ENCODE data around the gene LDLRAD4. TPM values are rescaled to one million over a fixed set of nuclear protein-coding genes. Genes with fewer than 3 reads are reported as not detected.
A peak's percentile ranks its signal among the peaks of the same experiment; 100 is the strongest.

LDLRAD4 gene
- total RNA-seq, 1 donor from 2014 or later = 18.4 TPM

- H3K9me3 ChIP-seq = no peaks in the 10 kb centered on the region
- H3K27me3 ChIP-seq = no peaks in the 10 kb centered on the region
- no peak overlapping the region for H3K27ac ChIP-seq
- H3K4me1 ChIP-seq = no peaks in the 10 kb centered on the region
- no peak for ATAC-seq
- intact Hi-C loops (cut with DNase I) = no loop called here
- no peak overlapping the region for H3K4me3 ChIP-seq
- no peak for TF ChIP-seq CTCF (IDR thresholded peaks at IDR 0.05)
- H3K36me3 ChIP-seq = no peaks in the 10 kb centered on the region
- no peak for DNase-seq
Measured at GRCh38 chr18:13425357-13426091, 207.0 kb downstream of the LDLRAD4 start.

GRCh38 chr18:13427354-13427753 lies 208.8 kb downstream of the LDLRAD4 start:
- H3K27ac ChIP-seq = no peak overlapping the region
- H3K36me3 ChIP-seq = no peaks in the 10 kb centered on the region
- no peak for TF ChIP-seq CTCF (IDR thresholded peaks at IDR 0.05)
- H3K27me3 ChIP-seq = no peaks in the 10 kb centered on the region
- no peak for DNase-seq
- H3K9me3 ChIP-seq = no peaks in the 10 kb centered on the region
- intact Hi-C loops (cut with DNase I) = no loop called here
- peak; percentile 42 for ATAC-seq
- H3K4me1 ChIP-seq = no peaks in the 10 kb centered on the region
- H3K4me3 ChIP-seq = no peak overlapping the region

- ATAC-seq = no peak
- no peak overlapping the region for H3K27ac ChIP-seq
- intact Hi-C loops (cut with DNase I) = no loop called here
- no peak for DNase-seq
- no peaks in the 10 kb centered on the region for H3K4me1 ChIP-seq
- TF ChIP-seq CTCF (IDR thresholded peaks at IDR 0.05) = no peak
- no peak overlapping the region for H3K4me3 ChIP-seq
- no peaks in the 10 kb centered on the region for H3K9me3 ChIP-seq
- H3K36me3 ChIP-seq = no peaks in the 10 kb centered on the region
- H3K27me3 ChIP-seq = no peaks in the 10 kb centered on the region
Measured at GRCh38 chr18:13428319-13428718, 209.8 kb downstream of the LDLRAD4 start.

GRCh38 chr18:13429016-13429415 lies 210.5 kb downstream of the LDLRAD4 start:
- no peak for TF ChIP-seq CTCF (IDR thresholded peaks at IDR 0.05)
- no peak for ATAC-seq
- intact Hi-C loops (cut with DNase I) = no loop called here

GRCh38 chr18:13429884-13430510 lies 211.4 kb downstream of the LDLRAD4 start:
- ATAC-seq (no peak), DNase-seq (no peak)
- no peaks in the 10 kb centered on the region for H3K36me3 ChIP-seq
- H3K27me3 ChIP-seq = no peaks in the 10 kb centered on the region
- no peak overlapping the region for H3K27ac ChIP-seq
- H3K4me1 ChIP-seq = no peaks in the 10 kb centered on the region
- TF ChIP-seq CTCF (IDR thresholded peaks at IDR 0.05) = no peak
- H3K4me3 ChIP-seq = no peak overlapping the region
- H3K9me3 ChIP-seq = no peaks in the 10 kb centered on the region
- intact Hi-C loops (cut with DNase I) = no loop called here

More at GRCh38 chr18:13429016-13429415, 210.5 kb downstream of the LDLRAD4 start:
- no peak overlapping the region for H3K4me3 ChIP-seq
- H3K36me3 ChIP-seq = no peaks in the 10 kb centered on the region
- H3K27me3 ChIP-seq = no peaks in the 10 kb centered on the region
- DNase-seq = no peak
- no peaks in the 10 kb centered on the region for H3K9me3 ChIP-seq
- no peaks in the 10 kb centered on the region for H3K4me1 ChIP-seq
- no peak overlapping the region for H3K27ac ChIP-seq

Data from upper lobe of right lung (tissue), 1 donor.